CD1c-positive myeloid dendritic cell (primary cell): ENCODE results near the gene ASCL2.
A peak's percentile ranks its signal among the peaks of the same experiment; 100 is the strongest.

Experiments used
- DNase-seq: peaks from one replicate; pipeline ENCODE4 v3.0.0-alpha.2; 2016; ENCODE audit errors: extremely low spot score

Gene ASCL2

DNA sequence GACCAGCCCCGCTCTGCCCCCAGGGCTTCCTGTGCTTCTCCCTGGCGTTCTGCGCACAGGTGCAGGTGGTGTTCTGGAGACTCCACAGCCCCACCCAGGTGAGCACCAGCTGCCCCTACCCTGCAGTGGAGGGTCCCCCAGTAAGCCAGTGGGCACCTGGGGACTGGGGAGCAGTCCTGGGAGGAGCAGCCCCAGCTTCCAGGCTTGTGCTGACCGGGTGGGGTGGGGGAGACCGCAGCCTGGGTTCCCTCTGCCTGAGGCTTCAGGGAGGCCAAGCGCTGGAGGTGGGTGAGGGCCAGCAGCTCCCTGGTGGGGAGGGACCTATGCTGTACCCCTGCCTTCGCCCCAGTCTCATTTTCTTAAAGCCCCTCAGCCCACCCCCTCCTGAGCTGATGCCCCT lies 38.3 kb upstream of the ASCL2 start:
- DNase-seq: no peak

DNA sequence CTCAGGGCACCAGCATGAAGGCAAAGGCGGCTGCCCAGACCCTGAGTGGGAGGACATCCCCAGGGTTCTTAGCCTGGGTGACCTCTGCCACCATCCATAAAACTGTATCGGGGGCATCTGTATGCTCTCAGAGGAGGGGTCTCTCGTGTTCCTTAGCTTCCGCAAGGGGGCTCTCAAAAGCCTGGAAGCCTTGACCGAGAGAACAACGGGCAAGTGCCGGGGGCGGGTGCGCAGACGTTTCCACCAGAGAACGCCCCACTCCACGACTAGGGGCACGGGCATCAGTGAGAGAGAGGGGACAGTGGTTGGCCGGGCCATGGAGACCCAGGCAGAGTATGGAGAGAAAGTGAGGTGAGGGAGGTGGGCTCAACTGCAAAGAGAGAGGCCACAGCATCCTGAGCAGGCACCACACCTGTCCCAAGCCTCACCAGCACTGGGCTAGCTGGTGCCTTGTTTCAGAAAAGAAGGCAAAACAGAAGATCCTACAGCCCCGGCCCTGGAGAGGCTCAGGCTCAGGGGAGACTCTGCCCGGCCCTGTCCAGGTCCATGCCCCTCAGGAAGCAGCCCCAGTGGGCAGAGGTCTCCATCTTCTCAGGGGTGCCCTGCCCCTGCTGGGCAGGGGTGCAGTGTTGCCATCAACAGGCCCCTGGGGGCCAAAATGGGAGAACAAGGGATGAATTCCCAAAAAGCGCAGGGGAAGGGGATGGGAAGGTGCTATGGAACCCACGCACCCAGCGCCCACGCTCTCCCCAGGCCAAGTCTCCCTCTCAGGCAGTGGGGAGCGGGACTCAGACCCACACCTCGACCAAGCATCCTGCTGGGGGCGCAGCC lies 37.3 kb upstream of the ASCL2 start:
- DNase-seq: no peak

DNA sequence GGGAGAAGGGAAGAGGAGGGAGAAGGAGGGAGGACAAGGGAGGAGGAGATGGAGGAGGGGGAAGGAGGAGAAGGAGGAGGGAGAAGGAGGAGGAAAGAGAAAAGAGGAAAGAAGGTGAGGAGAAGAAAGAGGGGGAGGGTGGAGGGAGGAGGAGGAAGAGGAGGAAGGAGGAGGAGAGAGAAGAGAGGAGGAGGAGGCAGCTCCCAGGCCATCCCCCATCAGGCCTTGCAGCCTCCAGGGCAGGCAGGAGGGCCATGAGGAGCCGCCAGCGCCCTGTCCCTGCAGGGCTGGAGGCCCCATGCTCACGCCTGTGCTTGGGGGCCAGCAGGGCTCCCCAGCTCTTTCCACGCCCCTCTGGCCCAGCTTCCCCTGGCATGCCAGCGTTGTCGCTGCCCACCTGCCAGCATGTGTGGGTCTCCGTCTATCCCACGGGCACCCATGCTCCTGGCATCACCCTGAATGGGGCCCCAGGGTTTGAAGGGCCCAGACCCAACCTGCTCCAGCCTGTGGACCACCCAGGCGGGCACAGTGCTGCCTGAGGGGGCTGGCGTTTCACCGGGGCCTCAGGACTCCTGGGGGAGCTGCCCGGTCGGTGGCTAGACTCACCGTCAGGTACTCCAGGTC lies 36.6 kb upstream of the ASCL2 start:
- no peak for DNase-seq

DNA sequence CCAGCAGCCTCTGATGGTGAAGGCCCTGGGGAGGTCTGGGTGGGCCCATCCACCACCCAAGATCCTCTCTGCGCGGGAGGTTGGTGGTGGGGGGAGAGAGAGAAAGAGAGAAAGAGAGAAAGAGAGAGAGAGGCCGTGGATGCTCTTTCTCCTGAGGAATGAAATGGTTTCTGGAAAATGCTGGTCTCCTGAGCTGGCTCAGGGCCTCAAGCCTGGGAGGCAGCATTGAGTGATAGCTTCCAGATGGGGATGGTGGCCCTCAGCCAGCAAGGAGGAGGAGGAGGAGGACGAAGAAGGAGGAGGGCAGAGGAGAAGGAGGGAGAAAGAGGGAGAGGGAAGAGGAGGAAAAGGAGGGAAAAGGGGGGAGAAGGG lies 36.0 kb upstream of the ASCL2 start:
- no peak for DNase-seq

DNA sequence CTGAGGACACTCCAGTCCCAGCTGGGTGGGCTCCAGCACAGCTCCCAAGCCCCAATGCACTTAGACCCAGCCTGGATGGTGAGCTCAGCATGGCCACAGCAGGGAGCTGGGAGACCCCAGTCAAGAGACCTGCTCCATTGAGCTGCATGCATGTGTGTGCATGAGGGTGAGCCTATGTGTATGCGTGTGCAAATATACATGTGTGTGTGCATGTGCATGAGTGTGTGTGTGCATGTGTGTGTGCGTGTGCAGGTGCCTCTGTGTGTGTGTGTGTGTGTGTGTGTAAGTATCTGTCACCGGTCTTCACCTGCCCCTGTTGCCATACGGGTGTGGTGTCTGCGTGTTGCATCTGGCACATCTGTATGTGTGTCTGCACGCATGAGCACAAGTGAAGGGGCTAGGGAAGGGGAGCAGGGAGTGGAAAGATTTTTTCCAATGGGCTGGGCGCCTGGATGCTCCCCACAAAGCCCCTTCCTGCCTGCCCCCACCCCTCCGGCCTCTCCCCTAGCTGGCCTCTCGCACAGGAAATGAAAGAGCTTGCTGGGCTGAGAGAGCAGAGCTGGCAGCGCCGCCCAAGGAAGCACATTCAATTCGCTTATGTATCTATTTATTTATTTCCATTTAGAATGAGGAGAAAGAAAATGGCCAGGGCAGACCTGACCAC lies 35.5 kb upstream of the ASCL2 start:
- no peak for DNase-seq

DNA sequence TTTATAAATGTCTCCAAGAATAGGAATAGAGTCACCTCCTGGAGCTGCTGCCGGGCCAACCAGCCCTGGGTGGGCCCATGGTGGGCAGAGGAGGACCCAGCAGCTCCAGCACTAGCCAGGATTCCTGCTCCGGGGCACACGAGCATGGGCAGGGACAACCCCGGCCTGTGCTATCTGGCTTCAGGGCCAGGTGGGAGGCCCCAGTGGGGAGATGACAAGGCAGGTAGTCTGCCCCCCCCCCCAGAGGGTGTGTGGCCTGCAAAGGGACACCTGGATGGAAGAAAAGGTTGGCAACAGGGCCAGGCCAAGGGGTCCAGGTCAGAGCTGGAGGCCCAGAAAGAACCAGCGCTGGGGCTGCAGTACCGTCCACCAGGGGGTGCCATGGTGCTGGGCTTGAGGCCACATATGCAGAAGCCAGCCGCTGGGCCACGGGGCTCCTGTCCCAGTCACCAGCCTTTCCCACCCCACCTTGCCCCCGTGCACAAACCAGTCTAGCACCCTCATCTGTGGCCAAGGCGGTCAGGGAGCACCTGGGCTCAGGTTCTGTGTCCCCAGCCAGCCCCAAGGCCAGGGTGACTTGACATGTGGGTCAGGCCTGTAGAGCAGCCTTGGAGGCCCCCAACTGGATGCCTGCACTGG lies 34.9 kb upstream of the ASCL2 start:
- peak; percentile 85 for DNase-seq

DNA sequence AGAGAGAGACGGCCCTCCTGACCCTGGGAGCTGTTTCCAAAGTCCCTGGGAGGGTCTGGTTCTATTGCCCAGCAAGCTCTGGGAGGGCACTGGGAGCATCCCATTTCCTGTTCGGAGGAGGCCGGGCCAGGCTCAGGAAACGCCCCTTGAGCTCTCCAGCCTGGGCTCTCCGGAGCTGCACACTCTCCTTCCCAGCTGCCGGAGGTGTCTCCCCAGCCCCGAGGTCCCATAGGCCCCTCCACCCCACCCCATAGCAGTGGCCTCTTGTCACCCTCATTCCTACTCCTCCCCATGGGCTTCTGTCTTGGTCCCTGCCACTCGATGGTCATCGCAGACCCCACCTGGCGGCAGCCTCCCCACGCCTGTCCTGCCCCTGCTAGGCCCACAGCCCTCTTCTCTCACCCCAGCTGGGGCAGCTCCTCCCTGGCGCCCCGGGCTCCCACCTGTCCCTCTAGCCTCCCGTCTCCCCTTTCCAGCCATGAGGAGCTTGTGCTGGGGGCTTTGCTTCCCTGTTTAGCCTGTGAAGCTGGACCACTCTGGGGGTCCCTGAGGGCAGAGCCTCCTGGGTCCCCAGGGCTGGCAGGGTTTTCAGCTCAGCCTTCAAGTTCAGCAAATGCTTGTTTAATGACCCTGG lies 34.2 kb upstream of the ASCL2 start:
- no peak for DNase-seq

DNA sequence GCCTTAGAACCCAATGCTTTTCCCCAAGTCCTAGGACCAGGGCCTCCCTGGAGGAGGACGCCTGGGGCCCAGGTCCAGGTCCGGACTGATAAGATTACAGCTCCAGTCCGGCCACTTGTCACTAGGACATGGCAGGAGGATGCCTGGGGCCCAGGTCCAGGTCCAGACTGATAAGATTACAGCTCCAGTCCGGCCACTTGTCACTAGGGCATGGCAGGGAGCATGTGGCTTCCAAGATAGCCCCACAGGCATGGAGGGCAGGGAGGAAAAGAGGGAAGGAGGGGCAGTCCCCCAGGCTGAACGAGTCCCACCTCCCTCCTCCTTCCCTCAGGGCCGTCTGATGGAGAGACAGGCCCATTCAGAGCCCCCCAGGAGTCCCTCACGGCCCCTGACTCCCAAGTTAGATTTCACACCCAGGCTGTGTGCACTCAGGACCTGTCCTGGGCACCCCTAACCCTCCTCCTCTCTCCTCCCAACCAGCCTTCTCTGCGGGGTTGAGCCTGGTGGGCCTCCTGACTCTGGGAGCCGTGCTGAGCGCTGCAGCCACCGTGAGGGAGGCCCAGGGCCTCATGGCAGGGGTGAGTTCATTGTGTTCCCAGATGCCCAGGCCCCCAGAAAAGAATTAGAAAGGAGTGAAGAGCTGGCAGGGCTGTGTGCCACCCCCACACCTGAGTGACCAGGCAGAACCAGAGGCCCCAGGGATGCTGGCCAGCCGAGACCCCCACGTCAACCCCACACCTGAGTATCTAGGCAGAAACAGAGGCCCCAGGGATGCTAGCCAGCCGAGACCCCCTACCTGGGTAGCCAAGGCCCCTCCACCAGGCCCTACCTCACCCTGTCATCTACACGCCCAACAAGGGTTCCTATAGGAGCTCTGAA lies 33.5 kb upstream of the ASCL2 start:
- no peak for DNase-seq

DNA sequence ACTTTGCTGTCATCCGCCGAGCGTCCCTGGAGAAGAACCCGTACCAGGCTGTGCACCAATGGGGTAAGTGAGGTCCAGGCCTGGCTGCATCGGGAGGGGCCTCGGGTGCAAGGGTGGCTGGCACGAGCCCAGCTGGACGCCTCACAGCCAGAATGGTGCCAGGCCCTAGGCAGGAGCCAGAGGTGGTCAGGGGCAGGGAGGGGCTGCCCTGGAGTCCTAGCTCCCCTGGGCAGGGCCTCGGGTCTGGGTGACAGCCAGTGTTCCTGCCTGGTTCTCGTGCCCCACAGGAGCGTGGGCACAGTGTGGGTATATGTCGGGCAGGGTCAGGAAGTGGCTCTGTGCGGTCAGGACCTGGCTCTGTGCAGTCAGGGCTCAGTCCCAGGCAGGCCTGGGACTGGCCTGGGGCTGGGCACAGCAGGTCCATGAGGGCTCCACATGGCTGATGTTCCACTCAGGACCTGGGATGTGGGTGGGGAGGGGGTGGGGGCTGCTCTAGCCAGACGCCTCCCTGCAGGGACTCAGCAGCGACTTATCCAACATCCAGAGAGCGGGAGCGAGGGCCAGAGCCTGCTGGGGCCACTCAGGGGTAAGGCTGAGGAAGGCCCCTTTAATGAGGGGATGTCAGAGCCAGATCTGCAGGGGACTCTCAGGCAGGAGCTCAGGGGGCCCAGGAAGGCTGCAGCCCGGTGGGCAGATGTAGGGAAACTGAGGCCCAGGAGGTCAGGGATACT lies 32.7 kb upstream of the ASCL2 start:
- DNase-seq: peak; percentile 70

DNA sequence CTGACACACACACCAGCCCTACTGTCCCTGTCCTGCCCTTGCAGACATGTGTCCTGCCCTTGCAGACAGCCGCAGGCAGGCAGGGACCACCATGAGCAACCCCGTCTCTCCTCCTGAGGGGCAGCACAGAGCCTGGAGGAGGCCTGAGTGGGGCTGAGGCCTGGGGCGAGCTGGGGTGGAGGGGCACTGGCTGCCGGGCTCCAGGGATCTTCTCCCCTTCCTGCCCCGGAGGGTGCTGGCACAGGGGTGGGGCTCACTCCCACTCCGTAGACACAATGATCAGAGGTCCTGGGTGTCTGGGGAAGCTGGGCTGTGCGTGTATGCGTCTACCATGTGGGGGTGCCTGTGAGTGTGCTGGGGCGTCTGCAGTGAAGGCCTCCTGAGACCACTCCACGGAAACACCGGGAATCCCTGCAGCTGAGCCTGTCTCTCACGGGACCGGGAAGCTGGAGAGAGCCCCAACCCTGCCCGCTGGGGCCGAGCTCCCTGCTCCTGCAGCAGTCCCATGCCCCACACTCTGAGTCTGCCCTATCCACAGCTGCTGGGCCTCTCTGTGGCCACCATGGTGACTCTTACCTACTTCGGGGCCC lies 32.0 kb upstream of the ASCL2 start:
- peak; percentile 69 for DNase-seq

DNA sequence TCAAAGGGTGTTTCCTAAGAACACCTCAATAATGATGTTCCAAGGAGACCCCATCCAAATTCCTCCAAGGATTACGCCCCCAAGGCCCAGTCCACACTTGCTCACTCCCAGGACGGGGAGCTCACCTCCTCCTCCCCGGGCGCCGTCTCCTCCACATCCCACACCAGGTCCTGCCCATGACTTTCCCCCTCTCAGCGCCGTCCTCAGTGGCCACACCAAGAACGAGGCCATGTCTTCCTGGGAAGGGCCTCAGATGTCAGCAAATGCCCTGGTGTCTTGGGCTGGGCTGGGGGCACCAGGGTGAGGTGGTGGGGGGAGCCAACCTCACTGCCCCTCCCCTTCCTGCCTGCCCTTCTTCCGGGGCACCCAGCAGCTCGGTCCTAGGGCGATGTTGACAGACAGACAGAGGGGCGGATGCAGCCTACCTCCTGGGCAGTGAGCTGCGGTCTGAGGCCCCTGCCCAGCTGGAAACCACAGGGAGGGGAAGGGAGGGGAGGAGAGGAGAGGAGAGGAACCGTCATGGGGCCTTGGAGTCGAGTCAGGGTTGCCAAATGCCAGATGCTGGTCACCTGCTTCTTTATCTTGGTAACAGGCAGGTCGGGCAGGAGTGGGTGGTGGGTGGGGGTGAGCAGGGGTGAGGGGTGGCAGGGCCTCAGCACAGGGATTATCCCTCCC lies 31.4 kb upstream of the ASCL2 start, which contains the start of the genes C11orf21 and TSPAN32:
TSS of gene C11orf21 (minus strand) at position 288 of the 675 bp plus-strand sequence. CDS start at position 178, 110 bp downstream.
TSS of gene TSPAN32 (plus strand) at position 383 of the 675 bp plus-strand sequence. CDS start at position 520, 137 bp downstream.
- DNase-seq: peak; percentile 90

DNA sequence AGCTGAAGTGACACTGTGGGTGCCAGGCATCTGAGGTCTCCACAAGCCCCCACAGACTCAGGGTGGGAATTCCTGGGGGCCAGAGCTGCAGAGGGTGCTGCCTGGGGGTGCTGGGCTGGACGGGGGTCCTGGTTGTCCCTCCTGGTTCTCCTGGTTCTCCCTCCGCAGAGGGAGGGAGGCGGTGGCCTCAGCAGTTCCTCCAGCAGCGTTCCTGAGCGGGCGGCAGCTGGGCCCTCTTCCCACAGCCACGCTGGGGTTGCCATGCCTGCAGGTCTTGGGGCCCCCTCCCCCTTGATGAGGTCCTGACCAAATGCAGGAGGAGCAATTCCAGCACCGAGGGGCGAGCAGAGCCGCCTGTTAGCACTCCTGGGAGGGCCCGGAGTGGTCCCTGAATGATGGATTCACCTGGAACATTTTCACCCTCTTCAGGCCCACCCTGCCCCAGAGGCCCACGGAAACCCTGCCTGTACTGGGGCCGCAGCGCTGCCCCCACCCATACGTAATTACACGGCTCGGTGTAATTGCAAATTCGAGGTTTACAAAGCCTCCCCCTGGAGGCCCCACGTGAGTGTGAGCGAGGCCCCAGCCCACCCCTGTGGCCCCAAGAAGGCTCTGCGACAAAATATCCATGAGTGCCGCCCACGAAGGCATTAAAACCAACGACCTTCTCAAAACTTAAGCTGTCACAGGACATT lies 30.7 kb upstream of the ASCL2 start:
- DNase-seq: peak; percentile 36

DNA sequence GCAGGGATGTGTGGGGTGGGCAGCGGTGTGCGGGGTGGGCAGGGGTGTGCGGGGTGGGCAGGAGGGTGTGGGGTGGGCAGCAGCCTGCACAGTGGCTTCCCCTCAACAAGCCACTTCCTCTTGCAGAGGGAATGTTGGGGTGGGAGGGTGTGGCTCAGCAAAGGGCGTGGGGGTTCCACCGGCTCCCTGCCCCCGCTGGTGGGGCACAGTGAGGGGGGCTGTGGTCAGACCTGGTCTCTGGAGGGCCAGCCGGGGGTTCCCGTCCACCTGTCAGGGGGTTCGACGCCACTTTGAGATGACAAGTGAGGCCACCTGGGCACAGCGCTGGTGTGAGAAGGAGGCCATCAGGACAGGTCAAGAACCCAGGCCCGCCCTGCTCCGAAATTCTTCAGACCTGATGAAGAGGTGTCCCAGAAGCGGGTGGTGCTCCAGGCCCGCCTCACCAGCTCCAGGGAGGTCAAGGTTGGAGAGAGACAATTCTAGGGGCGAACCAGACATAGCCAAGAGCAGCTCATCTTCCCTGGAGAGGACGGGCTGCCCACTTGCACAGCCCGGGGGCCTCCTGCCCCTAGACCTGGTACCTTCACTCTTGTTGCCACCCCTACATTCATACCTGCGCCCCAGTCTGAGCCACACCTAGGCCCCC lies 30.0 kb upstream of the ASCL2 start:
- DNase-seq: no peak

DNA sequence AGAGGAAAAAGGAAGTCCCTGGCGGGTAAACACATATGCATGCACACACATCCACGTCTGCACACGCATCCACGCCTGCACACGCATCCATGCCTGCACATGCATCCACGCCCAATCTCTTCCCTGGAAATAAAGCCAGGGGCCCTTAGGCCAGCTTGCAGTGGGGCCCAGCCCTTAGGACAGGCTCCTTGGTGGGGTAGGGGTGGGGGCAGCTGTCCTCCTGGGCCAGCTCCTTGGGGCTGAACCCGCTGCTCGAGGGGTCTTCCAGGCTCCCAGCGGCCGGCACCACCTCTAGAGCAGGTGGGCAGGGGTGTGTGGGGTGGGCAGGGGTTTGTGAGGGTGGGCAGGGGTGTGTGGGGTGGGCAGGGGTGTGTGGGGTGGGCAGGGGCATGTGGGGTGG lies 29.4 kb upstream of the ASCL2 start:
- DNase-seq: no peak

DNA sequence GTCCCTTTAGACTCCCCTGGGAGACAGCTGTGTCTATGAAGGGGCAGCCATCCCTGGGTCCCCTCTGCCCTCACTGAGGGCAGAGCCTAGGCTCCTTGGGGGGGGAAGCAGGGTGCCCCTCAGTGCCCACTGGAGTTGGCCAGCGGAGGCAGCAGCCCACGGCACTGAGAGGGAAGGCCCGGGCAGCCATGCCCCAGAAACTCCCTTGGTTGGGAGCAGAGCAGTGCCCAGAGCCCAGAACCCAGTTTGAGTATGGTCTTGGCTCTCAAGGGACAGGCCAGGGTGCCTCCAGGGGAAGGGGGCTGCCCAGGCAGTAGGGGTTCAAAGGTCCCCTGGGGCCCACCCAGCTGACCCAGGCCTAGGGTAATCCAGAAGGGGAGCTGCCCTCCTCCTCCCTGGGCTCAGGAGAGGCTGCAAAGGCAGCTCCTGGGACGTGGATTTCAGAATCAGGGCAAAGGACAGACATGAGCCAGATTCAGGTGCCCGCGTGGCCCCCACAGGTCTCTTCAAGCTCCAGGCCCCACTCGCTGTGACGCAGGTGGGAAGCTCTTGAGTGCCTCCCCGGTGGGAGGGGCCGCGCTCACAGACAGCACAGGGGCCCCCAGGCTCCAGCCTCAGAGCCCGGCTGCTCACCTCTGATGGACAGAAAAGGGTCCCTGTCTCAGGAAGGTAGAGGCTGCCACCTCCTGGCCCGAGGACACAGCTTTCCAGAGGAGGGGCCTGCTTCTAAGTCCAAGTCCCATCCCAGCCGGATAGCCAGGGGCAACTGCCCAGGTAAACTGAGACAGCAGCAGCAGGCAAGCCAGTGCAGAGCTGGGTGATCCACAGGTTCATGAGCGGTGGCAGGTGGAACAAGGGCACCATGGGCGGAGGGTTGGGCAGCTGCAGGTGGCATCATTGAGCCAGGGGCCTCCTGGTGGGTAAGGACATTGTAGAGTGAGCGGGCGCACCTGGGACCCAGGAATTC lies 28.7 kb upstream of the ASCL2 start:
- no peak for DNase-seq

DNA sequence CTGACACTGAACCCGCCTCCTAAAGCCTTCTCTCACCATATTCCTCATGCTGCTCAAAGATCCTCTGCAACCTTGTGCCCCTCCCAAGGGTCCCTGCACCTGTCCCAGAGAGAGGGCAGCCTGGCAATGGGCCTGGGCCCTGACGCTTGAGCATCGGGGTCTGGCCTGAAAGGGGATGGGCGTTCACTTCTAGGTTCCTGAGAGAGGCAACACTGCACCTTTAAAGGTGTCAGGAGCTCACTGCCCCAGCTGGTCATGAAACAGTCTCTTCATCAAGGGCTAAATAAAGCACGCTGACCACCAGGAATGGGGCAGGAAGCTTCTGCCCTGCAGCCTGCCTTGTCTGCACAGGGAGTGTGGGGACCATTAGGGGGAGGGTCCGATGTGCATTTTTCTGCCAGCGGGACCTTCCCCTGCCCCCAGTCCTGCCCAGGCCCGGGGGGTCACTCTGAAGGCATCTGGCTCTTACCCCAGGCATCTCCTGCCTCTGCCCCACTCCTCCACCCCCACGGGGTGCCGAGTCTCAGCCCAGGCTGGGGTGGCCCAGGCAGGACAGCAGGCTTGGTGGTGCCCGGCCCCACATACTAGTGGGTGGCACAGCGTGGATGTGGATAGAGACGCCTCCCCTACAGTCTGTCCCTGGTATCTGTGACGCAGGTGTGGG lies 27.9 kb upstream of the ASCL2 start:
- no peak for DNase-seq
